GM19455 (cell line): ENCODE measurements around the gene GALNT18.
"Not testable (repeated sequence)": the region's sequence is repeated elsewhere in the genome, so short reads cannot be mapped to it uniquely, and the experiment has no call there.

Experiments
- ATAC-seq: cut with Tn5 transposase; IDR thresholded peaks from one replicate; pipeline ENCODE4 v1.9.1; 2021; ENCODE audit not compliant: unreplicated experiment

Gene GALNT18

DNA sequence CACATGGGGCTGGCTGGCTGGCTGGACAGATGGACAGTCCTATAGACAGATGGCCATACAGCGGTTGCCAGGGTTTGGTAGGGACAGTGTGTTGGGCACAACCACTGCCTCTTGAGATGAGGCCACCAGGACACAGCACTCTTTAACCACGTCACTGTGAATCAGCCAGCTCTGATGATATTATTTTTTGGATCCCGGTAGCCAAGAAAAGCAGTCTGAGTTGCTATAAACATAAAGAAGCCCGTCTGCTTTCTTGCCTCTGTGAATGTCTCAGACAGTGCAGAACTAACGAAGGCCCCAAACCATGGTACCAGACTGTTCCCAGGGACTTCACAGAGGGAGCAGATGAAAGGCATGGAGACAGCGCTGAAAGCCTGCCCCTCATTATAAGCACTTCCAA lies 152.9 kb downstream of the GALNT18 start:
- ATAC-seq = no peak

DNA sequence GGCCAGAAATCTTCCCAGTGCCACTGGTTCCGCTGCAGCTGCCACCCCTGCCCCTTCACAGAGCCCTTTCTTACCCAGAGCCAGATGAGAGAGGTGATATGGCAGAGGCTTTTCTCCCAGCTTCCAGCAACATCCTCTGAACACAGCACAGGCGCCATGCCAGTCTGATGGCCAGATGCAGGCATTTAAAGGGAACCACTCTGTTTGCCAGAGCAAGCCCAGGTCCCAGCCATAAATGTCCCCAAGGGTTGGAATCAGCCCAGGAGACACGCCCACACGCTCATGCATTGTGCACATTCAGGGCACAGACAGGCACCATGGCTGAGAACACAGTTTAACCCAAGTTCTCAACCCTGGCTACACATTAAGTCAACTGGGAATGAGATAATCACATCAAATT lies 154.5 kb downstream of the GALNT18 start:
- no peak for ATAC-seq

DNA sequence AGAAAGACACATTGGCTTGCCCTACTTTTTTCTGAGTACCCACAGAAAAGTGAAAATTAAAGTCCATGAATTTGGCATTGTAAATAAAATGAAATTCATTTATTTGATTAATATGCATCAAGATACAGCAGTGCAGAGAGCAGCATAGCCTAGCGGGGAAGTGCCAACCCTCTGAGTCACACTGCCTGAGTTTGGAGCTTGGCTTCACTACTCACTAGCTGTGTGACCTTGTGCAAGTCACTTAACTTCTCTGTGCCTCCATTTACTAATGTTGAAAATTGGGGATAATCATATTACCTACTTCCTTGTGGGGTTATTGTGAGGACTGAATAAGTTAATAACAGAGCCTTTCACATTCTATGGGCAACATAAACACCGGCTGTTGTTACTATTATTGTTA lies 157.2 kb downstream of the GALNT18 start:
- ATAC-seq = no peak

DNA sequence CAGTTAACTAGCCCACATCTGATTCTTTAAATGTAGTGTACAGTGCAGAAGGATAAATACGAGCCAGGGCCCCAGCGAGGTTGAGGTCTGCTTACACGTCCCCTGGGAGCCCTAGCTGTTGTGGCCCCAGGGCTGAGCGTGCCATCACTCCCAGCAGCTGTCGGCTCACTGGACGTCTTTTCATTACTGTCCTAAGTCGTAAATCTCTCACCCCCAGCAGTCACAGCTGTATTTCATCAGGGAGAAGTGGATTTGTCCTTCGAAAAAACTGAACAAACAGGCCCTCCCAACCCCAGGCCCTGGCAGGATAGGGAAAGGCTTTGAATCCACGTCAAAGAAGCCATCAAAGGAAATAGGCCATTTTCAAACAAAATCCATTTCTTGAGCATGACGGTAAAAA lies 158.4 kb downstream of the GALNT18 start:
- ATAC-seq = no peak

DNA sequence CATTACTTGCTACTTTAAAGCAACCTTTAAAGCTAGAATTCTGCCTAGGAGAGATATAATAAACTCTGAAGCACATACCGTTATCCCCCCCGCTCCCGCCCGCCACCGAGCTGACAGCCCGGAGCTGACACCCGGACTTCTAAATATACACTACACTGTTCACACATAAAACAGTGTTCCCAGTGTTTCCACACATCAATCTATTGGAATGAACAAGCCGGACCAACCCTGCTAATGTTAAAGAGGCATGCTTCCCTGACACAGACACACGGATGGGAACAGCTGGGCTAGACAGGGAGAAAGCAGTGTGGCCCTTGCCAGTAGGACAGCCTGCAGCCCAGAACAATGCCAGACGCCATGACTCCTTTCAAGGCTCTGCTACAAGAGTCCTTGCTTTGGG lies 160.3 kb downstream of the GALNT18 start:
- no peak for ATAC-seq

DNA sequence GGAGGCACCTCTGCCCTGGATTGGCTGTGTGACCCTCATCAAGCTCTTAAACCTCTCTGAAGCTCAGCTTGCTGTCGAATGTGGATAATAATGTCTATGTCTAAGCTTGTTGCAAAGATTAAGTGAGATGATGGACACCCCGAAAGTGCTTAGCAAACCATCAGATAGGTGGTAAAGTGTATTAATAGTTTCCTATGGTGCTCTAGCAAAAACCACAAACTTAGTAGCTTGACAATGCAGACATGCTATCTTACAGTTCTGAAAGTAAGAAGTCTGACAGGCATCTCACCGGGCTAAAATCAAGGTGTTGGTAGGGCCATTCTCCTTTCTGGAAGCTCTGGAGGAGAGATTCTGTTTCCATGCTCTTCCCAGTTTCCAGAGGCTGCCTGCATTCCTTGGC lies 162.2 kb downstream of the GALNT18 start:
- no peak for ATAC-seq

DNA sequence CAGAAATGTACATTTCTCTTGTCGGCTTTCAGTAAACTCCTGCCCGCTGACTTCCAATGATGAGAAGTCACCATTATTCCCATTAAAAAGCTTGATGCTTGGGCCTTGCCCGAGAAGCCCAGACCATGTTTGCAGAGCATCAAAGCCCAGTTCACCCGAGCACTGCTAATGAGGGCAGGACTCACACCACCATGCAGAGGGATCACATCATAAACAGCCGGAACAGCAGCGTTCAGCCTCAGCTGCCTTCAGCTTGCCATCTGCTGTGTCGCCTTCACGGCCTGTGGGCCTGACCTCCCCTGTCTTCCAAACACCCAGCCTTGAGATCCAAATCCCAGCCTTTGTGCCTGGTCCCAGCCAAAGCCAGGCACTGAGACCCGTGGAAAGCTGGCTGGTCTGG lies 163.3 kb downstream of the GALNT18 start:
- no peak for ATAC-seq

DNA sequence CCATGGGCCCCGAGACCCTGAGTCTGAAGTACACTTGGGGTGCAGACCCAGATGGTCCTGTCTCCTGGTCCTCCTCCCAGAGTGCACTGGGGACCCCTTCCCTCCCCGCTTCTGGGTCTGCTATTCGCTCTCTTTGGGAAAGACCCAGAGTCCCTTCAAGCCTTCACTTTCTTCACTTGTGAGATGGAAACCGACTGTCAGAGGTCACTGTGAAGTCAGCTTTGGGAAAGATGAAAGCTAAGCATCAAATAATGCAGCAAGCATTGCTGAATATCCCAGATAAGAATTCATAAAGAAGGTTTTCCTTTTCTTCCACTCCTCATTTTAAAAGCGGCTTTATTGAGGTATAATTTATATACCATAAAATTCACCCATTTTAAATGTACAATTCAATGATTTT lies 163.8 kb downstream of the GALNT18 start:
- no peak for ATAC-seq

DNA sequence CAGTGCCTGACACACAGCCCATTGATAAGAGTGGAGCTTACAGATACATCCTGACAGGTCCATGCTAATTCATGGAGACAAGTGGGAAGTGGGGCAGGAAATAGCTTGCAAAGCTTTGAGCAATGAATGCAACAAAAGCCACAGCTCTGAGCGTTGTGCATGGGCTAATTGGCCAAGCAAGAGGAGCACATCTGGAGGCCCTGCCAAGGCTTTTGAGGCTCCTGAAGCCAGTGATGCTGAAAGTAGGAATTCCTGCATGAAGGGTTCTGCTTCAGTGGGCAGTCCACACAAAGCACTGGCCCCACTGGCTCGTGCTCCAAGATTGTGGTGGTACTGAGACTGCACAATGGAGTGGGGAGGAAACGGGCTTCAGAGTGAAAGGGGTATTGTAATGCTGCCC lies 164.9 kb downstream of the GALNT18 start:
- no peak for ATAC-seq

DNA sequence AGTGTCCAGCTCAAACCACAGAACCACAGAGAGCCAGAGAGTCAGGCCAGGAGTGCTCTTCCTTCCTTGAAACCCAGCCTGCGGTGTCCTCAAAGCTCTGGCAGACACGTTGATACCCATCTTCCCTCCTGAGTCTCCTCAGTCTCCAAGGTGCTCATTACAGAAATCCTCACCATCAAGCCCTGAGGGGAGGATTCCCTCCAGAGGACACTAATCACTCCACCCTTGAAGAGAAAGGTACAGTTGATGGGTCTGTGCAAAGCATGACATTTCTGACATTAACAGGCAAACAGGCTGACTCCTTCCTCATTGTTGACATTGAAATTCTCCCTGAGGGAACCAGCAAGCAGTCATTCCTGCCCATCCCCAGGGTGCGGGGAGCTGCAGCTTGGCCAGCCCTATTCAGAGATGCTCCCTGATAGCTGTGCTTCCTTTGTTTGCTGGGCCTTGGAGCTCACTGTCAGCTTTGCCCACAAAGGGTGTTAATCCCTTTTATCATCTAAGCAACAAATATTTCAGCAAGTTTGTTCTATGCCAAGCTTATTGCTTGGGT lies 167.1 kb downstream of the GALNT18 start:
- ATAC-seq = no peak

DNA sequence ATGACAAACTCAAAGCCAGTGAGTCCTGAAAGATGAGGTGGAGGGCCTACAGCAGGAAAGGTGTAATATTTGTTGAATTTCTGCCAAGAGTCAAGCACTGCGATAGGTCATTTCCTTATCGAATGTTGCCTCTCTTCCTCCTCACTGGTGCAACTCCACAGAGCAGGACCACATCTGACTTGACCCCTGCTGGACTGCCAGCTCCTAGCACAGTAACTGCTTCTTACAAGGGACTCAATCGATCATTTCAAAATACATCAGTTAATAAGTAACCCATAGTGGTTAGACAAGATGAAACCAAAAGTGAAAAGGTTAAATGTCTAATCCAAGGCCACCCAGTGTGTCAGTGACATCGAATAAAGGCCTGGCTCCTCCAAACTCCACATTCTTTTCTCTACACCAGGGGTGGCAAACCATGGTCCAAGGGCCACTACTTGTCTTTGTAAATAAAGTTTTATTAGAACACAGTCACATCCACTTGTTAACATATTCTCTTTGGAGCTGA lies 170.3 kb downstream of the GALNT18 start:
- ATAC-seq = peak; percentile 68

DNA sequence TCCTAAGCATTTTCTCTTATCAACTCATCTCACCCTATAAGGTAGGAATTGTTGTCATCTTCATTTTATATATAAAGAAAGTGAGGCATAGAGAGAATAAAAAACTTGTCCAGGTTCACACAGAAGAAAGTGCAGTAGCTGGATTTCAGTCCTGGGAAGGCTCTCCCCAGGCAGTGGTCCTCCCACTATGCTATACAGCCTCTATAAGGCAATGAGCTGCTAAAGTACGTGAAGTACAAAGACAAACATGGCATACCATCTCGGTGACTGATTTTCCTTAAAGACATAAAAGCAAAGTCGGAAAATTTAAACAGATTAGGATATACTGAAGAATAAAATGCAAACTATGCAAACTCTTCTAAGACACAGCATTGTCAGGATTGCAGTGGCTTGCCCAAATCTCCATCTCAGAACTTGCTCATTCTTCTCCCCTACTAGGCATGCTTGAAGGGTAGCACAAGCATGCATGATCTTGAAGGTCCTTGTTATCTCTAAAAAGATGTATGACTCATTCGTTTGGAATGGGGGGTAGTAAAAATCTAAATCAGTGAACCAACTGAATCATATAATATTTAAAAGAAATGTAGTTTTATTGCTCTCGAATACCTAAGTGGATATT lies 171.0 kb downstream of the GALNT18 start:
- ATAC-seq = no peak

DNA sequence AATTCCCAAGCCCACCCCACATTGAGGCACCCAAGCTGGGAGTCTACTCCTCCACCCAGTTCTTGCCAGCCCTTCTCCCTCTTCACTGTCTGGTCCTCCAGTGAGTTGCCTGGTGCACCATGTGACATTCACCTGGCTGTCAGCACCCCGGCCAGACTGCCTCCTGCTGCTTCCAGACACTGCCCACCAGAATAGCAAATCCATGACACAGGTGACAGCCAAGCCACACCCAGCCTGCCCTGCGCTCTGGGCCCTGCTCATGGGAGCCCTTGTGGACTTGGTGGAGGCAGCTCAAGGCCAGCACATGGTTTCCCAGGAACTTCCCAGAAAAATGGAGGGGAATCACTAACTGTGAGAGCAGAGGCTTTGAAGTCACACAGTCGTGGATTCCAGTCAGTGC lies 172.5 kb downstream of the GALNT18 start:
- ATAC-seq = no peak

DNA sequence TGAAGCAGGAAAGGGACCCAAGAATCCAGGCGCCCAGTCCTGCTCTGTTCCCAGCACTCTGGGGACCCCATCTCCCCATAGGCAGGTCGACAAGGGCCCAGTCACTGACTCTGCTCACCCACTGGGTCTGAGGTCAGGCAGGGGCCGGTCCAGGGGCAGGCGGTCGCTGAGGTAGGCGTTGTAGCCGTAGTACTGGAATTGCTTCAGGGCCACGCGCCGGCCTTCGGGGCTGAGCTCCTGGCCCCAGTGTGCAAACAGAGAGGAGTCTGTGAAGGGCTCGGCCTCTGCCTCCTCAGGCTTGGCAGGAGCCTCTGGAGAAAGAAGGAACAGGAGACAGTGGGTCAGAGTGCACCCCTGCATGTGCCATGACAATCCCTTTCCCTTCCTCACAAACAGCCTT lies 173.2 kb downstream of the GALNT18 start:
- no peak for ATAC-seq

DNA sequence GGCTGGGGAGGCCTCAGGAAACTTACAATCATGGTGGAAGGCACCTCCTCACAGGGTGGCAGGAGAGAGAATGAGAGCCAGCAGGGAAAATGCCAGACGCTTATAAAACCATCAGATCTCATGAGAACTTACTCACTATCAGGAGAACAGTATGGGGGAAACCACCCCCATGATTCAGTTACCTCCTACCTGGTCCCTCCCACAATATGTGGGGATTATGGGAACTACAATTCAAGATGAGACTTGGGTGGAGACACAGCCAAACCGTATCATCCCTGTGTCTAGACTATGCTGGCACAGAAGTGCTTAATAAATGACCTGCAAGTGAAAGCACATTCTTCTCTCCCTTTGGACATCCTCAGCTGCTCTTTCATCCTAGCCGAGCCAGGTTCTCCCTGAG lies 174.2 kb downstream of the GALNT18 start:
- not testable (repeated sequence) for ATAC-seq

DNA sequence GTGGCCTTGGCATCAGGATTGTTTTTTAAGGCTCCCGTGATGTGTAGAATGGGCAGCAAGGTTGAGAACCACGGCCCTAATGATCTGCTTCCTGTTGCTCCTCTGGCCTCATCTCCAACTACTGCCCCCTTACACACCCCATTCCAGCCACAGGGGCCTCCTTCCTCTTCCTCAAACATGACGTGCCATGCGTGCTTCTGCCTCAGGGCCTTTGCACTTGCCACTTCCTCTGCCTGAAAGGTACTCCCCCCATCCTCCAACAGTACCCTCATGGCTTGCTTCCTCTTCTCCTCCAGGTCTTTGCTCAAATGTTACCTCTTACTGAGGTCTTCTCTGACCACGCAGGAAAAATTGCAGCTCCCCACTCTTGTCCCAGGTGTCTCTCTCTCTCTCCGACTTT lies 174.8 kb downstream of the GALNT18 start:
- ATAC-seq = no peak

DNA sequence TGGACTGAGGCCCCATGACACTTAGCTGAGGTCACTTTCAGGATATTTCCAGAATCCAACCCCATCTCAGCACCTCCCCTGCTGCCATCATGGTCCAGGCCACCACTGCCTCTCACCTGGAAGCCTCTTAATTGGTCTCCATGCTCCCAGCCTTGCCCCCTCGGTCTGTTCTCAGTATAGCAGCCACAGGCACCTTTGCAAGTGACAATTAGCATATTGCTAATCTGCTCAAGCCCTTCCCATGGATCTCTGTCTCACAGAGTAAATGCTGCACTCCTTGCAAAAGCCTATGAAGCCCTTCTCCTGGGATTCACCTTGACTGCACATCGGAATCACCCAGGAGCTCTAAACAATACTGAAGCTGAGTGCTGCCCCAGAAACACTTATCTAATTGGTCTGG lies 175.2 kb downstream of the GALNT18 start:
- no peak for ATAC-seq

DNA sequence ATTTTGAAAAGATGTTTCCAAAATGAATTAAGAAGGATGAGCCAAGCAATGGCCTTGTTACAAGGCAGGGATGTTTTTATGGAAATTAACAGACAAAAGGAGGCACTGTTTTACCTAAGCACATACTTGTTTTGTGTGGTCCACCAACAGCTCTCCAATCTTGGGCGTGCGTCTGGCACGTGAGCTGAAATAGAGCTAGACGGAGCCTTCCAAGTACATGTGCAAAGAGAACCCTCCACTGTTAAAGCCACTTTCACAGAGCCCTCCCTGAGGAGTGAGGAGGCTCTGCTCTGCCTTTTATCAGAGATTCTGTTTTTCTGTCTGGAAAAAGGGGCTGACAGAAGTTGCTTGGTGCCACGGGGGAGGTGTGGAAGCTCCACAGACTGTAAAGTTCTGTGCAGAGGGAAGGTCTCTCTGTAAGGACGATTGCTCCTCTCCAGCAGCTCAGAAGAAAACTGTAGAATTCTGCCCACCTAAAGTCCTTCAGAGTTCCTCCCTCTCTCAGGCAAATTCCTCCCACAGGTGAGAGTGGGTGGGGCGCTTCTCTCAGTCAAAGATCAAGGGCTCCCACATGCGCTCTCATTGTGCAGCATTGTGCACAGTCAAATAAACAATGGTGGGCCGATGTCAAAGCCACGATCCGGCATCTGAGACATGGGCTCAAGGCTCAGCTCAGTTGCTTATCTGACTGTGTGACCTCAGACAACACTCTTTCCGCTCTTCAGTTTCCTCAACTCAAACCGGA lies 176.2 kb downstream of the GALNT18 start:
- no peak for ATAC-seq

DNA sequence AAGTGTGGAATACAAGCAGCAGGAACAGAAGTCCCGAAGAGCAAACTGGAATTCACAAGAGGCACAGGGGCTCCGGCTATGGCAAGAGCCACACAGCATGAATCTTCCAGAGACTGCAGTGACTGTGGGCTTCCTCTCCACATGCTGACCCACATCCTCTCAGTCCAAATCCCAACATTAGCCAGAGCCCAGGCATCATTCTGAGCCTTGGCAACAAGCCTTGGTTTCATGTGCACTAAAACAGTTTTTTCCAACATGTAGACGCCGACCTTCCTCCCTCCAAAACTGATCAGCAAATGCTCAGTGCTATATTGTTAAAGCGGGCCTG lies 177.0 kb downstream of the GALNT18 start:
- ATAC-seq = no peak

DNA sequence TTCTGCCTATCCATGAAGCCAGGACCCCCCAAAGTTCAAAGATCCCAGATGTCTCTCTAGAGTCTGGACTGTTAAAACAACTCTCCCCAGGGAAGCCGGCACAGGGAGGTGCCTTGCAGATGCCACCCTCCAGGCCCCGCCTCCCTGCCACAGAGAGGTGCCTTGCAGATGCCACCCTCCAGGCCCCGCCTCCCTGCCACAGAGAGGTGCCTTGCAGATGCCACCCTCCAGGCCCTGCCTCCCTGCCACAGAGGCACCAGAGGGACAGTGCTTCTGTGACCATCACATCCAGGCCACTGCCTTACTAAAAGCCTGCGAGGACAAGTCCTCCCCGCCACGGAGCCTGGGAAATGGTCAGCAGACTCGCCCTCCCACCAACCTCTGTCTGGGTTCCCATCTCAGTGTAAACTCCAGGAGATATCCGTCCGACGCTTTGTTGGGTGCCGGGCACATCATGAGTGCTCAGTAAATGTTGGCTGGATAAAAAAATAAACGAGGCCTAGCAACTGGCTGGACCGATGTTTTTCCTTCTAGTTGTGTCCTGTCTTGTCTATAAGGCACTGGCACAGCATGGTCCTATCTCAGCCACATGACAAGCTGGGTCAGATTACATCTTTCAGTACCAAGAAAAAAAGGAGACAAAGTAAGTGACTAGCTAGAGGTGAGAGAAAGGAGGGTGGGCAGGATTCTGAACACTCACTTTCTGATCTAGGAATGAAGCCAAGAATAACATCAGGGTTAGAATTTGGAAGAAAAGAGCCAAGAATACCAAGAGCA lies 177.6 kb downstream of the GALNT18 start:
- ATAC-seq = no peak

DNA sequence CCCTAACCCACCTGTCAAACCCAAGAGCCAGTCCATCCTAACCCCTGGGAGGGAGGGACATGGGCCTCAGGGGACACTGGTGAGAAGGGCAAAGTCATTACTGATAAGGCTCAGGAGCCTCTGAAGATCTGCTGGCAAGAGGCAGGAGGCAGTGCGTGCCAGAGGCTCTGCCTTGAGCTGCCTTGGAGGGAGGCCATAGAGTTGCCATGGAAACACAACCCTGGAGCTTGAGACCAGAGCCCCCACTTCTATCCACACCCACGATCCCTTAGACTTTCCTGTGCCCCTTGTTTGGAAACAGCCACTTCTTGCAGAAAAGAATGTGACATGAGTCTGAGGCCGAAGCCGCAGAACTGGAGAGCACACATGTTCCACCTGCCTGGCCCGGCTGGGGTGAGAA lies 179.0 kb downstream of the GALNT18 start:
- ATAC-seq = no peak

DNA sequence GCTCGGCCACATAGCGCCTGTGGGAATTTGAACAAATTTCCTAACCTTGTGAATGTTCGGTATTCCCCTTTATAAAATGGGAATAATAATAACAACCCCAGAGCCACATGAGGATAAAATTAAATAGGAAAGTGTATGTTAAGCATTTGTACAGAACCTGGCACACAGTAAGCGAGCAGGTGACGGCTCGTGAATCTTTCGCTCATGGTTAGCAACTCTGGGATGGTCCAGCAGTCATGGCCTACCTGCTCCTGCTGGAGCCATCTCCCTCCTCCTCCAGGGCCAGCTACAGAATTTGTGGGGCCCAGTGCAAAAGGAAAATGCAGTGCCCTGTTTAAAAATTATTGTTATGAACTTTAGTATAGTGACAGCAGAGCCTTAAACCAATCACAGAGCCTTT lies 180.3 kb downstream of the GALNT18 start:
- no peak for ATAC-seq
